Measurements from ENCODE around the gene ABLIM1. TPM values are rescaled to one million over a fixed set of nuclear protein-coding genes. Genes with fewer than 3 reads are reported as not detected.

The ABLIM1 gene
- total and polyA plus RNA-seq, 2 donors, result 46.7 to 71.3 TPM

DNA sequence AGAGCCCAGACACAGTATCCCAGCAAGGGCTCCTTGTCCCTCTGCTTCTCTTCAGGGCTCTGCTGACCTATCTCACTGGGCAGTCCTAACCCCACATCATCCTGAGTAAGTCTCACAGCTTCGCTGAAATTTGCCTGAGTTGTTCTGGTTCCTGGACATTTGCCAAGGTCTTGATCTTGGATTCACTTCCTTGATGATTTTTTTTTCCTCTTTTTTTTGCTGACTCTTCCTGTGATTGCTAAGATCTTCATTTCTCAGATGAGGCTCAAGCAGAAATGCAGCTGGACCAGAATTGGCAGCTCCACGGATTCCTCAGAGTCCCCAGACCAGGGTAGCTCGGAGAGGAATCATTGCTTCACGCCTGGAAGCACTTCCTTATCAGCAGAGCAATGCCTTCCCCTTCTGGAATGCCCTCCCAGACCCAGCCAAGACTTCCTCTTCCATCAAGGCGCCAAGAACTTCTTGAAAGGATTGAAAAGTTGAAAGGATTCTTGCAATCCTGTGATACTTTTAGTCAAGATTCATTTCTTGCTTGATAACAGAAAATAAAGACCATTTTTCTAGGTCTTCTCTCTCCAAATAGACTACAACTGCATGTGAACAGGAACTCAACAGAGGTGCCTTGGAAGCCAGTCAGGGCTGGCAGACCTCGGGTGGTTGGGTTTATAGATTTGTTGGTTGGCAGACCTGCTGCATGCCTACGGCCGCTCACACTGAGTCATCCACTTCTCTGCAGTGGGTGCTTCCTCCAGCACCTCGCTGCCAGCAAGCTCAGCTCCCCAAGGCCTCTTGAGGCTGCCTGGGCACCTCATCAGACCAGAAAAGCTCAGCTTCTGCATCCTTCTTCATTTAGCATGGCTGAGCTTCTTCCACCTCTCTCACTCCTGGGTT lies 244.9 kb downstream of the ABLIM1 start:
- no peak for DNase-seq (ENCODE audit: extremely low spot score)
- H3K27ac ChIP-seq (ENCODE audit: low read depth), result no peak overlapping the region
- no peak overlapping the region for H3K4me3 ChIP-seq (ENCODE audit: low read depth, low read length)
- no peaks in the 10 kb centered on the region for H3K4me1 ChIP-seq (ENCODE audit: insufficient read depth)
- no peaks in the 10 kb centered on the region for H3K36me3 ChIP-seq (ENCODE audit: insufficient read depth)
- WGBS, result 37% methylated on average over 9 of the region's 9 CpGs

DNA sequence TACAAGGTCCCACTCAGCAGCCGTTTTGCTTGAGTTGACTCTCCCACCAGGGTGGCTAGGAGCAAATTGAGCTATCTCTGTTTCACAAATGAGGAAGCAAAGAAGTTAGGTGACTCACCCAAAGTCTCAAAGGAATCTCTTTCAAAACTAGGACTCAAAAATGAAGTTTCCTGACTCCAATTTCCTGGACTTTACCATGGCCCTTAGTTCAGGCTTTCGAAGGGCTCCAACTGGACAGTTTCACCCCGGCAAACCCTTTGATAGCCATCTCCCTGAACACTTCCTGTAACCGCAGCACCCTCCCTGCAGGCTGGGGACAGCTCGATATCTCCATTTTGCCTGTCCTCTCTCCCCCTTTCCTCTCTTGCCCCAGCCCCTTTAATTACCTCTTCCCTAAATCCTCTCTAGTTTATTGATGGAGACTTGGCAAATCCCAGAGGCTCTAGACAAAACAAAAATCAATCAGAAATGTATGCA lies 249.1 kb downstream of the ABLIM1 start:
- Histone ChIP-seq H3K36me3 (ENCODE audit: insufficient read depth) (no peaks in the 10 kb centered on the region), H3K4me3 (ENCODE audit: low read depth, low read length) (no peak overlapping the region), H3K27ac (ENCODE audit: low read depth) (no peak overlapping the region), H3K4me1 (ENCODE audit: insufficient read depth) (no peaks in the 10 kb centered on the region)
- no peak for DNase-seq (ENCODE audit: extremely low spot score)
- WGBS, result 63% methylated on average over 5 of the region's 5 CpGs

- no peaks in the 10 kb centered on the region for H3K36me3 ChIP-seq (ENCODE audit: insufficient read depth)
Observed at GRCh38 chr10:114408112-114408967, 249.7 kb downstream of the ABLIM1 start.

DNA sequence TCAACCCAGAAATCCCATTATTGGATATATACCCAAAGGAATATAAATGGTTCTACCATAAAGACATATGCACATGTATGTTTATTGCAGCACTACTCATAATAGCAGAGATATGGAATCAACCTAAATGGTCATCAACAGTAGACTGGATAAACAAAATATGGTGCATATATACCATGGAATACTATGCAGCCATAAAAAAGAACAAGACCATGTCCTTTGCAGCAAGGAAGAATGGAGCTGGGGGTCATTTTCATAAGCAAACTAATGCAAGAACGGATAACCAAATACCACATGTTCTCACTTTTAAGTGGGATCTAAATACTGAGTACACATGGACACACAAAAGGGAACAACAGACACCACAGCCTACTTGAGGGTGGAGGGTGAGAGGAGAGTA lies 251.6 kb downstream of the ABLIM1 start:
- 98% methylated on average over 1 of the region's 1 CpG for WGBS
- H3K27ac ChIP-seq (ENCODE audit: low read depth), result no peak overlapping the region
- no peak for DNase-seq (ENCODE audit: extremely low spot score)
- no peak overlapping the region for H3K4me3 ChIP-seq (ENCODE audit: low read depth, low read length)
- no peaks in the 10 kb centered on the region for H3K36me3 ChIP-seq (ENCODE audit: insufficient read depth)
- H3K4me1 ChIP-seq (ENCODE audit: insufficient read depth), result no peaks in the 10 kb centered on the region

More at GRCh38 chr10:114408112-114408967, 249.7 kb downstream of the ABLIM1 start:
- DNase-seq (ENCODE audit: extremely low spot score), result no peak
- H3K4me3 ChIP-seq (ENCODE audit: low read depth, low read length), result no peak overlapping the region
- WGBS, result 93% methylated on average over 12 of the region's 12 CpGs
- no peak overlapping the region for H3K27ac ChIP-seq (ENCODE audit: low read depth)
- no peaks in the 10 kb centered on the region for H3K4me1 ChIP-seq (ENCODE audit: insufficient read depth)

DNA sequence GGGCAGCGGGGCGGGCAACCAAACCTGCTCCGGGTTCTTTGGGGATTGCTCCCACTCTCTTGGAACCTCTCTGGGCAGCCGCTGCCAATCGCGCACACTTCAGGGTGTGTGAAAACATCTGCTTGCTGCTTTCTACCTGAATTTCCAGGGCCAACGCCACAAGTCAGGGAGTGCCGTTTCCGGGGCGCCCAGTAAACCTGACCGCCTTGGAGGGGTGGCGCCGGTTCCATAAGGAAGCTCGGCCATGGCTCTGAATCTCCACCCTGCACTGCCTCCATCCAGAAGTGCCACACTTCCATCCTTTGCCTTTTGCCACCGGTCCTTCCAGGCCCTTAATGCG lies 253.1 kb downstream of the ABLIM1 start:
- H3K4me1 ChIP-seq (ENCODE audit: insufficient read depth), result no peaks in the 10 kb centered on the region
- H3K4me3 ChIP-seq (ENCODE audit: low read depth, low read length), result peak overlapping the region; percentile 64
- no peaks in the 10 kb centered on the region for H3K36me3 ChIP-seq (ENCODE audit: insufficient read depth)
- WGBS, result 53% methylated on average over 16 of the region's 16 CpGs
- DNase-seq (ENCODE audit: extremely low spot score), result no peak
- no peak overlapping the region for H3K27ac ChIP-seq (ENCODE audit: low read depth)

GRCh38 chr10:114404171-114405010 lies 253.7 kb downstream of the ABLIM1 start, which contains the start of gene AFAP1L2:
TSS of gene AFAP1L2 (minus strand) at chr10:114404502. CDS start at chr10:114404455, 47 bp downstream.
- 2% methylated on average over 88 of the region's 88 CpGs for WGBS
- Histone ChIP-seq H3K36me3 (ENCODE audit: insufficient read depth) (no peaks in the 10 kb centered on the region), H3K4me1 (ENCODE audit: insufficient read depth) (no peaks in the 10 kb centered on the region), H3K27ac (ENCODE audit: low read depth) (peak within 1 kb of the TSS; percentile 28), H3K4me3 (ENCODE audit: low read depth, low read length) (peak within 1 kb of the TSS; percentile 64)
- no peak for DNase-seq (ENCODE audit: extremely low spot score)

DNA sequence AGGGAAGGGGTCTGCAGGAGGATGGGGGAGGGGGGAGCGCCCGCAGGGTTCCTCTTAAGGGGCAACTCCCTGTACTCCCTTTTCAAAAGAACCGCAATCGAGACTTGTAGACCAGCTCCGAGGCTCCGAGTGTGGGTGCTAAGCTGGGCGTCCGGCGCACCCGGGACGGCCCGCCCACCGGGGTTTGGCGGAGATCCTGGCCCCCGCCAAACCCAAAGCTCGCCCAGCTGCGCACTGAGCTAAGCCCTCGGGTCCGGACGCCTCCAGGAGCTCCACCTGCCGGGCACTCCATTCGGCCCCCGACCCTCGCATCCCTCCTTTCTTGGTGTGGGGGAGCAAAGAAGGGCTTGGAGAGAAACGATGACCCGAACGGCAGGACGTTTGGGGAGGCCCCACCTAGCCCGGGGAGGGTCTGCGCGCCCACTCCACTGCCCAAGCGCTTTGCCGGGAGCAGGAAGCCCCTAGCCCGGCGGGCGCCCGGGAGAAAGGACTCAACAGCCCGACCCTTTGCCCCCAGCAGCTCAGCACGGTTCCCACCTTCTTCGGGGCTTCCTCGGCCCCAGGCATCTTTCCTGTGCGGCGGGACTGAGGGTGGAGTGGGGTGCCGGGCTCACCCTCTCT lies 254.4 kb downstream of the ABLIM1 start:
- Histone ChIP-seq H3K27ac (ENCODE audit: low read depth) (peak overlapping the region; percentile 28), H3K4me1 (ENCODE audit: insufficient read depth) (no peaks in the 10 kb centered on the region), H3K4me3 (ENCODE audit: low read depth, low read length) (peak overlapping the region; percentile 64), H3K36me3 (ENCODE audit: insufficient read depth) (no peaks in the 10 kb centered on the region)
- DNase-seq (ENCODE audit: extremely low spot score), result no peak
- under 1% methylated on average over 44 of the region's 44 CpGs for whole genome bisulfite sequencing

- no peak for DNase-seq (ENCODE audit: extremely low spot score)
- 34% methylated on average over 17 of the region's 17 CpGs for WGBS
- H3K27ac ChIP-seq (ENCODE audit: low read depth), result peak overlapping the region; percentile 53
Observed at GRCh38 chr10:114402871-114403540, 255.1 kb downstream of the ABLIM1 start.

DNA sequence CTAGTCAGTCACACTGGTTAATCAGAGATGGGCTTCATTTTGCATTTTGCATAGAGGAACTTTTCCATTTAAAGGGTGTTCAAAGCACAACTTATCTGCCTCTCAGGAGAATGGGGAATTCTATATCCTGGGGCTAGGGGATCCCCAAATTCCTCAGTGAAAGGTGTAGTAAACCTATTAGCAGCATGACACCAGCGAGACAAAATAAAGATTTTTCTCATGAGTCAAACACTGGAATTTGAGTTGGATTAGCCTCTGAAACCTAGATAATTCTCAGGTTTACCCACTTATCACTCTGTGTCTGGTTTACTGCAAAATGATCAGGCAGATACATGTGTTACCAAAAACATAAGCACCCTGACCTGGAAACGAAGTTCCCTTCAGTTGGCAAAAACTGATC lies 255.8 kb downstream of the ABLIM1 start:
- 55% methylated on average over 2 of the region's 2 CpGs for WGBS
- H3K36me3 ChIP-seq (ENCODE audit: insufficient read depth), result no peaks in the 10 kb centered on the region
- no peak overlapping the region for H3K4me3 ChIP-seq (ENCODE audit: low read depth, low read length)
- no peaks in the 10 kb centered on the region for H3K4me1 ChIP-seq (ENCODE audit: insufficient read depth)
- DNase-seq (ENCODE audit: extremely low spot score), result no peak
- no peak overlapping the region for H3K27ac ChIP-seq (ENCODE audit: low read depth)

More at GRCh38 chr10:114402871-114403540, 255.1 kb downstream of the ABLIM1 start:
- Histone ChIP-seq H3K4me3 (ENCODE audit: low read depth, low read length) (peak overlapping the region; percentile 64), H3K4me1 (ENCODE audit: insufficient read depth) (no peaks in the 10 kb centered on the region), H3K36me3 (ENCODE audit: insufficient read depth) (no peaks in the 10 kb centered on the region)

DNA sequence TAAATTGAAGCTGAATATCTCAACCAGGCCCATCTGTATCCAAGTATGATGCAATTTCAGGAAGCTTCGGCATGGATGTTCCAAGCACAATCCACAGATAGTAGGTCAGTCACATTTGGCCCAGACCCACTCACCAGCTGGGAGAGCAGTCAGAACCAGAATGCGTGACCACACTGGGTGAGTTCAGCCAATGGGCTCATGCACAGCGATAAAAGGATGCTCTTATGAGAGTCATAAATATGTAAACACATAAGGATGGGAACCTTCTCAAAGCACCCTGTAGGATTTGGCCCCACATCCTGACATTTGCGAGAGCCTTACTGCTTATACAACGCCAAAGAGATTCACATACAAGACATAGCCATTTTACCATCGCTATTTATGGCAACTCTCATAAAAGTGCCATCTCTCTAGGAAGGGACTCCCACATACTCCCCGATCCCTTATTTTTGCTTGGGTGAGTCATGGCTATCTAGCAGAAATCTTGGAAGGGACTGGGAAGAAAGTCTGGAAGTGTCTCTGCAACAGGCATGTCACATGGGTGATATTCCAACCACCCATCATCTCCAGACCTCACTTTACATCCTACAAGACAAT lies 256.8 kb downstream of the ABLIM1 start:
- WGBS, result 24% methylated on average over 7 of the region's 7 CpGs
- Histone ChIP-seq H3K27ac (ENCODE audit: low read depth) (no peak overlapping the region), H3K4me3 (ENCODE audit: low read depth, low read length) (no peak overlapping the region), H3K36me3 (ENCODE audit: insufficient read depth) (no peaks in the 10 kb centered on the region), H3K4me1 (ENCODE audit: insufficient read depth) (no peaks in the 10 kb centered on the region)
- peak; percentile 64 for DNase-seq (ENCODE audit: extremely low spot score)

GRCh38 chr10:114400091-114400490 lies 258.0 kb downstream of the ABLIM1 start:
- no peak for DNase-seq (ENCODE audit: extremely low spot score)
- Histone ChIP-seq H3K27ac (ENCODE audit: low read depth) (no peak overlapping the region), H3K36me3 (ENCODE audit: insufficient read depth) (no peaks in the 10 kb centered on the region), H3K4me3 (ENCODE audit: low read depth, low read length) (no peak overlapping the region), H3K4me1 (ENCODE audit: insufficient read depth) (no peaks in the 10 kb centered on the region)
- 40% methylated on average over 3 of the region's 3 CpGs for WGBS

DNA sequence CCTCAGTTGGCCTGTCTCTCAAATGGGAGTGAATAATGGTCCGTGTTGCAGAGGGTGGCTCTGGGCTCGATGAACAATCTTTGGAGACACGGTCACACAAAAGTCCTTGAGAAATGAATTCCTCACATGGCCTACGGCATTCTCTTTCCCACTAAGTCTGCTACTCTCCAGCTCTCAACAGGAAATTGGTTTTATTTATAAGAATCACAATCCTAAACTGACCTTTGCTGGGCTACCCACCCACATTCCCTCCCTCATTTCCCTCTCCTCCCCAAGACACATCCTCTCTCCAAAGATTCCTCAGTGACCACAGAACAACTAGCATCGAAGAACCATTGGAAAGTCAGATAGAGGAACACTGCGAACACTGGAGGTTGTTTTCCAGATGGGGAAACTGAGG lies 258.5 kb downstream of the ABLIM1 start:
- 69% methylated on average over 6 of the region's 6 CpGs for WGBS

More for the DNA sequence above, 258.5 kb downstream of the ABLIM1 start:
- H3K36me3 ChIP-seq (ENCODE audit: insufficient read depth), result no peaks in the 10 kb centered on the region
- H3K4me3 ChIP-seq (ENCODE audit: low read depth, low read length), result no peak overlapping the region
- DNase-seq (ENCODE audit: extremely low spot score), result no peak
- H3K27ac ChIP-seq (ENCODE audit: low read depth), result no peak overlapping the region
- no peaks in the 10 kb centered on the region for H3K4me1 ChIP-seq (ENCODE audit: insufficient read depth)

All from urinary bladder (tissue), 4 donors.